Subcutaneous adipose tissue (tissue), 4 donors: ENCODE measurements around the gene SLC1A4. TPM values are rescaled to one million over a fixed set of nuclear protein-coding genes. Genes with fewer than 3 reads are reported as not detected.

Experiments used
- total RNA-seq, 4 donors: library from RNA; depleted of rRNA; stranded (reverse); fragments of >200 nt; gene quantifications; one replicate each; pipeline ENCODE4 v1.1.0, GENCODE V29; 2016
- TF ChIP-seq, protein P1 (sequence below): fragments of 450-650 bp; IDR thresholded peaks from one replicate; pipeline ENCODE4 v1.5.1; 2016; ENCODE audit warnings: low read depth, mild to moderate bottlenecking, control low read depth, antibody characterized with exemption, moderate library complexity

The SLC1A4 gene
- total RNA-seq, 4 donors from 2014 or later = 2.6 to 15.5 (median 6.8) TPM

DNA sequence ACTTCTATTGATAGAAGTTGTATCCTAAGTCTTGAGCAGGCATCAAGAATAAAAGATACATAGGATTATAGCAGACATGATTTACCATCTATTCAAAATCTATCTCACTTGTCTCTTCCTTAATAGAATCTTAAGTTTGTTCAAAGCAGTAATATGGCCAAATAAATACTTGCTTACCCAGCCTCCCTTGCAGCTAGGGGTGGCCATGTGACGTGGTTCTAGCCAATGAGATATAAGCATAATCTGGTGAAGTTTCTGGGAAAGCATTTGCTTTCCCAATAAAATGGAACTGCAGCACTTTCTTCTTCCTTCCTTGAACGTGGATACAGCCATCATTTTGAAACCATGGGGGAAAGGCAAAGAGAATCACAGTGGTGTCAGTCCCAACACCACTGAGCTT lies 33.7 kb upstream of the SLC1A4 start:
- TF ChIP-seq, protein P1, sequence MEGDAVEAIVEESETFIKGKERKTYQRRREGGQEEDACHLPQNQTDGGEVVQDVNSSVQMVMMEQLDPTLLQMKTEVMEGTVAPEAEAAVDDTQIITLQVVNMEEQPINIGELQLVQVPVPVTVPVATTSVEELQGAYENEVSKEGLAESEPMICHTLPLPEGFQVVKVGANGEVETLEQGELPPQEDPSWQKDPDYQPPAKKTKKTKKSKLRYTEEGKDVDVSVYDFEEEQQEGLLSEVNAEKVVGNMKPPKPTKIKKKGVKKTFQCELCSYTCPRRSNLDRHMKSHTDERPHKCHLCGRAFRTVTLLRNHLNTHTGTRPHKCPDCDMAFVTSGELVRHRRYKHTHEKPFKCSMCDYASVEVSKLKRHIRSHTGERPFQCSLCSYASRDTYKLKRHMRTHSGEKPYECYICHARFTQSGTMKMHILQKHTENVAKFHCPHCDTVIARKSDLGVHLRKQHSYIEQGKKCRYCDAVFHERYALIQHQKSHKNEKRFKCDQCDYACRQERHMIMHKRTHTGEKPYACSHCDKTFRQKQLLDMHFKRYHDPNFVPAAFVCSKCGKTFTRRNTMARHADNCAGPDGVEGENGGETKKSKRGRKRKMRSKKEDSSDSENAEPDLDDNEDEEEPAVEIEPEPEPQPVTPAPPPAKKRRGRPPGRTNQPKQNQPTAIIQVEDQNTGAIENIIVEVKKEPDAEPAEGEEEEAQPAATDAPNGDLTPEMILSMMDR = no peak

DNA sequence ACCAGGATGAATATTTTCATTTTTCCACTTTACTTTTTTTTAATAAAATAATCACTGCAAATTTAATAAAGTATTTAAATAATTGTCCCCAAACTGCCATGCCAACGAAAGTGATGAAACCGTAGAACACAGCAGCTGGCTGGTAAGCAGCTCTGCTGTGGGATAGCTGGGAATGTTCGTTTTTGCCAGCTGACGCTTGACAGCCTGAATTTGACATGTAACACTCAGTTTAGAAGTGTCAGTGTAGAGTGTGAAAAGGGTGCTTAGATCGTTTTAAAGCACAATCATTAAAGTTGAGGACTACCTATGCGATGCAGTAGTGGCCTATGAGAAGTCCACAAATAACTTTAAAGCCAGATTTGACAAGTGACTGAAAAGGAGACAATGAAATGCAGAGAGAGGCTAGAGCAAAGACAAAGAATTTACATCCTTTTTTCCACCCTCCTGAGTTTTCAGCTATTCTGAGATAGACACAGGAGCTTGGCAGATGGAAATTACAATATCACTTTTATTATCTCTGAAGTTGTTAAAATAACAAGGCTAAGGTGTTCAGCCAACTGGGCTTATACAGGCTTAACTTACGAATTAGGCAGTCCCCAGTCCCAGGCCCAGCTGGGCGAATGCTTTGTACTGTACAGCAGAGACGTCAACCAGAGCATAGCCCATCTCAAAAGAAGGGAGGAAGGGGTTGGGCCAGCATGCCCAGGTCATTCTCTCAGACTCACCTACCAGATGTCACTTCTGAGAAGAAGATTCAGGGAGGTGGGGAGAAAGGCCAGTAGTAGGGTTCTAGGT lies 31.9 kb upstream of the SLC1A4 start:
- TF ChIP-seq, protein P1 = no peak

- TF ChIP-seq, protein P1 = no peak
Measured at GRCh38 chr2:64958556-64958955, 30.6 kb upstream of the SLC1A4 start.

- TF ChIP-seq, protein P1 = no peak
Measured at GRCh38 chr2:64960819-64961218, 28.4 kb upstream of the SLC1A4 start.

- TF ChIP-seq, protein P1 = no peak
Measured at GRCh38 chr2:64963719-64964118, 25.5 kb upstream of the SLC1A4 start.

GRCh38 chr2:64966017-64966416 lies 23.2 kb upstream of the SLC1A4 start:
- TF ChIP-seq, protein P1 = no peak

- TF ChIP-seq, protein P1 = no peak
Measured at GRCh38 chr2:64966839-64967238, 22.4 kb upstream of the SLC1A4 start.
